HEK293 (cell line): ENCODE results near the gene GALNT15.

Experiments
- BCL11B ChIP-seq: fragments of 450-650 bp; formaldehyde crosslinking; IDR thresholded peaks from 2 replicates; pipeline ENCODE4 v1.5.1; 2016; ENCODE audit warnings: low read depth, missing biosample characterization, missing genetic modification characterization
- HOXA7 ChIP-seq: sonication (generic); formaldehyde crosslinking; IDR thresholded peaks from 2 replicates; pipeline ENCODE4 v1.8.1; 2022; ENCODE audit warnings: missing genetic modification reagents, borderline replicate concordance
- PBX3 ChIP-seq: sonication (generic); formaldehyde crosslinking; IDR thresholded peaks from 2 replicates; pipeline ENCODE4 v1.8.1; 2022; ENCODE audit warnings: mild to moderate bottlenecking, moderate library complexity, missing genetic modification reagents
- PRDM10 ChIP-seq: fragments of 450-650 bp; formaldehyde crosslinking; IDR thresholded peaks from 2 replicates; pipeline ENCODE4 v1.5.1; 2016; ENCODE audit warnings: missing biosample characterization, missing genetic modification characterization
- ZNF169 ChIP-seq: fragments of 450-650 bp; formaldehyde crosslinking; IDR thresholded peaks from 2 replicates; pipeline ENCODE4 v1.5.1; 2016; ENCODE audit warnings: missing biosample characterization, missing genetic modification characterization
- ZNF274 ChIP-seq, 2 experiments: fragments of 200-500 bp in 1 of 2; fragments of 450-650 bp in 1 of 2; sonication (Bioruptor generic) in 1 of 2; formaldehyde crosslinking in 1 of 2; IDR thresholded peaks; 2 replicates each; pipeline versions ENCODE4 v1.5.1 to v1.6.1; 2014 to 2016; ENCODE audit warnings: borderline replicate concordance in 1 of 2, inconsistent platforms in 1 of 2, low read length in 1 of 2, missing biosample characterization in 1 of 2, missing genetic modification characterization in 1 of 2
- ZNF311 ChIP-seq: fragments of 450-650 bp; formaldehyde crosslinking; IDR thresholded peaks from 2 replicates; pipeline ENCODE4 v1.5.1; 2017; ENCODE audit warnings: missing biosample characterization, missing genetic modification characterization, borderline replicate concordance
- ZNF610 ChIP-seq: fragments of 450-650 bp; formaldehyde crosslinking; IDR thresholded peaks from 2 replicates; pipeline ENCODE4 v1.5.1; 2016; ENCODE audit warnings: missing biosample characterization, missing genetic modification characterization, borderline replicate concordance
- ZNF658 ChIP-seq: fragments of 450-650 bp; formaldehyde crosslinking; IDR thresholded peaks from 2 replicates; pipeline ENCODE4; 2016; ENCODE audit warnings: missing biosample characterization, missing genetic modification characterization
- ZNF843 ChIP-seq: fragments of 450-650 bp; formaldehyde crosslinking; IDR thresholded peaks from 2 replicates; pipeline ENCODE4 v1.5.1; 2016; ENCODE audit warnings: missing biosample characterization, missing genetic modification characterization
- TF ChIP-seq, protein P1 (sequence below): fragments of 450-650 bp; formaldehyde crosslinking; IDR thresholded peaks from 2 replicates; pipeline ENCODE4 v1.5.1; 2016; ENCODE audit warnings: missing biosample characterization, missing genetic modification characterization

DNA sequence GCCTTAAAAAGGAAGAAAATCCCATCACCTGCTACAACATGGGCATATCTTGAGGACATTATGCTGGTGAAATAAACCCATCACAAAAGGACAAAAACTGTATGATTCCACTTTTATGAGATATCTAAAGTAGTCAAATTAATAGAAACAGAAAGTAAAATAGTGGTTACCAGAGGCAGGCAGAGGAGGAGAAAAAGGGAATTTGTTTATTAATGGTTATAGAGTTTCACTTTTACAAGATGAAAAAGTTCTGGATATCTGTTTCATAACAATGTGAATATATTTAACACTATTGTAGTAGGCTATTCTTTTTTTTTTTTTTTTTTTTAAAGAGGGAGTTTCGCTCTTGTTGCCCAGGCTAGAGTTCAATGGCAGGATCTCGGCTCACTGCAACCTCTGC lies 49.8 kb downstream of the GALNT15 start:
- TF ChIP-seq, protein P1, sequence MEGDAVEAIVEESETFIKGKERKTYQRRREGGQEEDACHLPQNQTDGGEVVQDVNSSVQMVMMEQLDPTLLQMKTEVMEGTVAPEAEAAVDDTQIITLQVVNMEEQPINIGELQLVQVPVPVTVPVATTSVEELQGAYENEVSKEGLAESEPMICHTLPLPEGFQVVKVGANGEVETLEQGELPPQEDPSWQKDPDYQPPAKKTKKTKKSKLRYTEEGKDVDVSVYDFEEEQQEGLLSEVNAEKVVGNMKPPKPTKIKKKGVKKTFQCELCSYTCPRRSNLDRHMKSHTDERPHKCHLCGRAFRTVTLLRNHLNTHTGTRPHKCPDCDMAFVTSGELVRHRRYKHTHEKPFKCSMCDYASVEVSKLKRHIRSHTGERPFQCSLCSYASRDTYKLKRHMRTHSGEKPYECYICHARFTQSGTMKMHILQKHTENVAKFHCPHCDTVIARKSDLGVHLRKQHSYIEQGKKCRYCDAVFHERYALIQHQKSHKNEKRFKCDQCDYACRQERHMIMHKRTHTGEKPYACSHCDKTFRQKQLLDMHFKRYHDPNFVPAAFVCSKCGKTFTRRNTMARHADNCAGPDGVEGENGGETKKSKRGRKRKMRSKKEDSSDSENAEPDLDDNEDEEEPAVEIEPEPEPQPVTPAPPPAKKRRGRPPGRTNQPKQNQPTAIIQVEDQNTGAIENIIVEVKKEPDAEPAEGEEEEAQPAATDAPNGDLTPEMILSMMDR = no peak
- TF ChIP-seq ZNF274 (IDR thresholded peaks at IDR 0.05; ENCODE audit: low read length) (no peak), ZNF274 (tag by site-specific recombination; IDR thresholded peaks at IDR 0.05; ENCODE audit: borderline replicate concordance) (no peak), PRDM10 (tag by site-specific recombination) (no peak), ZNF843 (tag by site-specific recombination) (no peak), ZNF311 (tag by site-specific recombination) (no peak), ZNF610 (tag by site-specific recombination) (no peak), ZNF169 (tag by site-specific recombination) (no peak), PBX3 (CRISPR knock-in tag) (no peak), HOXA7 (CRISPR knock-in tag) (no peak), ZNF658 (tag by site-specific recombination) (no peak), BCL11B (no peak)
